GM19099 (cell line): ENCODE results near the gene BANP.

Source experiments
- POLR2A ChIP-seq: IDR thresholded peaks from 3 replicates; pipeline ENCODE4 v1.6.1; 2011; ENCODE audit warnings: low read depth; ENCODE audit not compliant: insufficient read length; ENCODE audit errors: extremely low read depth

The BANP gene

DNA sequence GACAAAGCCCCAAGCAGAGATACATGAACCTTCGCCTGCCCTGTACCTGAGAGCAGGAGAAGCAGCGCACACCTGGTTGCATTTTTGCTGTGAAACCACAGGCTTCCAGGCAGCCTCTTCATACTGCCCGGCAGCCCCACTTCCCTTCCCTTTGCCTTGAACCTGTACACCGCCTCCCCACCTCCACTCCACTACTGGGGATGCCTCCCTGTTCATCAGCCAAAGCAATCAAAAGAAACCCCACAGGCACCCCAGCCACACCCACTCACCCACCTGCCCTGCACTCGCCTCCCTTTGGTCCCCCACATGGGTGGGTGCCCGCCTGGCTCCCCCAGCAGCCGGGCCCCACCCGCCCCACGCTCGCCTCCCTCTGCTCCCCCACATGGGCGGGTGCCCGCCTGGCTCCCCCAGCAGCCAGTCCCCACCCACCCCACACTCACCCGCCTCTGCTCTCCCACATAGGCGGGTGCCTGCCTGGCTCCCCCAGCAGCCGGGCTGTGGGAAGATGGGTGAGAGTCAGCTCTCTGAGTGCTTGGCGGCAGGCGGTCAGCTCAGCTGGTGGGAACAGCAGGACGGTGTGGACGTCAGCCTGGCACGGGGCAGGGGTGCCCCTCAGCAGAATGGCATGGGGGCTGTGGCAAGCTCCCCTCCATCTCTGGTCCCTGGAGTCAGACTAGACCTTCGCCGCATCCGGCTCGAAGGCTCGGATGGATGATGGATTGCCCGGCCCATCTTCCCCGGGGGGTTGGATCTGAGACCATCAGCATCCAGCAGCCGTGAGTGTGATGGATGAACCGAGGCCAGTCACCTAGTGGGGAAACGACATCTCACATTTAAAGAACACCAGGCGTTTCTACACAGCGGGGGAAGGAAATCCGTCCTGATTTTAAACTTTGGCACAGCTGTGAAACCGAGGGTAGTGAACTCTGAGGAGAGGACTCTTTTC is 135.6 kb downstream of the BANP start:
- no peak for TF ChIP-seq POLR2A

- no peak for TF ChIP-seq POLR2A
Measured at GRCh38 chr16:88087517-88087877, 136.3 kb downstream of the BANP start.

GRCh38 chr16:88088161-88088581 is 136.9 kb downstream of the BANP start:
- TF ChIP-seq POLR2A, result no peak

DNA sequence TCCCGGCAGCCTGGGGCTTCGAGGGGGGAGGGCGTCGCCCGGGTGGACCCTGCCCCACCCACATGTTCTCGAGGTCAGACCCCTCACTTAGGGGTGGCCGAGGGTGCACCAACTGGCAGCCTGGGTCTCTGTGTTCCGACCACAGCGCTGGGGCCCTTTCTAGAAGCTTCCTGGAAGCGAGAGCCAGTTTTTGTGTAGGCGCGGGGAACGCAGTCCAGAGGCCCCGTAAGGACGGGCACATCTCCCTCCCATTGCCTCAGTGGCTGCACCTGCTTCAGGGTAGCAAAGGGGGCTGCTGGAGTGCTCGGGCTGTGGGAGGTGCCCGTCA is 148.3 kb downstream of the BANP start:
- TF ChIP-seq POLR2A, result no peak

DNA sequence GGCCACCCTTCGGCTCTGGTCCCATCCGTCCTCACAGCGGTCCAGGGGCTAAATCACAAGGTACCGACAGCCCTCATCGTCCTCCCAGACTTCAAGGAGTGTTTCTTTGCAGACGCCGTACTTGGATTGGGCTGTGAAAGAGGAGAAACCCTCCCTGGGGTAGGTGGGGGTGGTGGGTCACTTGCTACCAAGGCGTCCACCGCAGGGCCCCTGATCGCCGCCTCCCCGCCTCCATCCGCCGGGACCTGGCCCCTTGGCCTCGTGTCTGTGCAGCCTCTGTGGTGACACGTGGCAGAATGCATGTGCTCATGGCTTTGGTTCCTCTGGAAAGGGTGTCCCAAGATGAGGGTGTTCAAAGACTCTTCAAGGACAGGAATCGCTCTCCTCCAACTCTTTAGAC is 151.4 kb downstream of the BANP start:
- no peak for TF ChIP-seq POLR2A

DNA sequence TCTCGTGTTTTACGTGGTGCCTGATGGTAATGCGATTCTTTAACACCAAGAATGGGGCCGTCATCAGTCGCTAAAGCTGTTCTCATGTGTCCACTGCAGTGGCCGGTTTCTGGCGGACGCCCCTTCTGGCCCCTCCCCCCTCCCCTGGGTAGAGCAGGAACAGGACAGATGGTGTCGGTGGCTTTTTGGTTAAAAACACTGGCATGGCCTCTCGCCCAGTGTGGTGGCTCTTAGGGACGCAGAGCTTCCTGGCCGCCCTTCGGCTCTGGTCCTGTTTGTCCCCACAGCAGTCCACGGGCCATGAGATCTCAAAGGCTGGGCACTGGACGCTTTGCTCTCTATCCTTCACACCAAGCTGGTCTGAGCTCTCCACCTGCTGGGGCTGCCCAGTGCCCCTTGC is 151.8 kb downstream of the BANP start:
- no peak for TF ChIP-seq POLR2A

GRCh38 chr16:88103581-88104188 is 152.5 kb downstream of the BANP start:
- no peak for TF ChIP-seq POLR2A

GRCh38 chr16:88108762-88109161 is 157.5 kb downstream of the BANP start:
- no peak for TF ChIP-seq POLR2A

GRCh38 chr16:88113545-88114045 is 162.4 kb downstream of the BANP start:
- no peak for TF ChIP-seq POLR2A

GRCh38 chr16:88116121-88116520 is 164.9 kb downstream of the BANP start:
- TF ChIP-seq POLR2A, result no peak

DNA sequence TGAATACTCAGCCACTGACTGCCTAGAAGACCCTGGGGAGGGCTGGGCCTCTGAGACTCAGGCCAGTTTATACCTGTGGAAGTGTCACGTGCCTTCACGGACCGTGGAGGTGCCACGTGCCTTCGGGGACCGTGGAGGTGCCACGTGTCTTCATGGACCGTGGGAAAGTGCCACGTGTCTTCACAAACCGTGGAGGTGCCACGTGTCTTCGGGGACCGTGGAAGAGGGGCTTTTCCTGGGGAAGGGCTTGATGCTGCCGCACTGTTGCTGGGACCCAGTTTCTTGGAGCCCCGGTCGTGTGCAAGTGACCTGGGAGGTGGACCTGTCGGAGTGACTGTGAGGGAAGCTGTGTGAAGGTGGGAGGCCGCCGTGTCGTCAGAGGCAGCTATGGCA is 166.2 kb downstream of the BANP start:
- no peak for TF ChIP-seq POLR2A

- TF ChIP-seq POLR2A, result no peak
Measured at GRCh38 chr16:88118376-88118775, 167.1 kb downstream of the BANP start.

DNA sequence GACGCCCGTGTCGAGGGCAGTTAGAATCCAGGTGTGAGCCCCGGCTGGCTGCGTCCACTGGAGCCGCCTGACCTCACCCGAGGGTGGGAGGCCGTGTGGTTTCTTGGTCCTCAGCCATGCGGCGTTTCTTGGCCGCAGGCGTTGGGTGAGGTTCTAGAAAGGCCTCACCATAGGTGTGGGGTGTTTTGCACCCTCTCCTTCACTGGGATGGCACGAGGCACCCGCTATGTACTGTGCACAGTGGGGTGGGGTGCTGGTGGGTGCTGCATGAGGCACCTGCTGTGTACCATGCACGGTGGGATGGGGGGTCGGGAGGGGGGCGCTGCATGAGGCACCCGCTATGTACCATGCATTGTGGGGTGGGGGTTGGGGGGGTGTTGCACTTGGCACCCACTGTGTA is 169.6 kb downstream of the BANP start:
- TF ChIP-seq POLR2A, result no peak

DNA sequence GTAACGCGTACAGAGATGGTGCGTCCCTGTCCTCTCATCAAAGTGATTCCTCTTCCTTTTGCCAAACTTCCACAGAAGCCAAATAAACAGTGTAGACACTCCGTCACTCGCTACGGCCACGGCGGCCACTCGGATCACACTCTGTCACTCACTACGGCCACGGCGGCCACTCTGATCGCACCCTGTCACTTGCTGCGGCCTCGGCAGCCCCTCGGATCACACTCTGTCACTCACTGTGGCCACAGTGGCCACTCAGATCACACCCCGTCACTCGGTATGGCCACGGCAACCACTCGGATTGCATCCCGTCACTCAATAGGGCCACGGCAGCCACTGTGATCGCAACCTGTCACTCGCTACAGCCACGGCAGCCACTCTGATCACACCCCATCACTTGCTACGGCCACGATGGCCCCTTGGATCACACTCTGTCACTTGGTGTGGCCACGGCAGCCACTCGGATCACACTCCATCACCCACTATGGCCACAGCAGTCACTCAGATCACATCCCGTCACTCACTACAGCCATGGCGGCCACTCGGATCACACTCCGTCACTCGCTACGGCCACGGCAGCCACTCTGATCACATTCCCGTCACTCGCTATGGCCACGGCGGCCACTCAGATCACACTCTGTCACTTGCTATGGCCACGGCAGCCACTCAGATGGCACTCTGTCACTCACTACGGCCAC is 170.8 kb downstream of the BANP start:
- no peak for TF ChIP-seq POLR2A
